Tibial nerve (tissue), 3 donors: ENCODE measurements around the gene LEFTY2.

ENCODE experiments used
- EP300 ChIP-seq, 2 donors: sonication (generic); formaldehyde crosslinking; IDR thresholded peaks; one replicate each; pipeline ENCODE4 v1.6.1; 2017; ENCODE audit warnings: antibody characterized with exemption in 2 of 2, mild to moderate bottlenecking in 1 of 2
- POLR2A ChIP-seq, 2 donors: fragments of 450-650 bp; IDR thresholded peaks; one replicate each; pipeline ENCODE4 v1.6.1; 2017; ENCODE audit warnings: antibody characterized with exemption in 2 of 2, mild to moderate bottlenecking in 2 of 2, moderate library complexity in 2 of 2

DNA sequence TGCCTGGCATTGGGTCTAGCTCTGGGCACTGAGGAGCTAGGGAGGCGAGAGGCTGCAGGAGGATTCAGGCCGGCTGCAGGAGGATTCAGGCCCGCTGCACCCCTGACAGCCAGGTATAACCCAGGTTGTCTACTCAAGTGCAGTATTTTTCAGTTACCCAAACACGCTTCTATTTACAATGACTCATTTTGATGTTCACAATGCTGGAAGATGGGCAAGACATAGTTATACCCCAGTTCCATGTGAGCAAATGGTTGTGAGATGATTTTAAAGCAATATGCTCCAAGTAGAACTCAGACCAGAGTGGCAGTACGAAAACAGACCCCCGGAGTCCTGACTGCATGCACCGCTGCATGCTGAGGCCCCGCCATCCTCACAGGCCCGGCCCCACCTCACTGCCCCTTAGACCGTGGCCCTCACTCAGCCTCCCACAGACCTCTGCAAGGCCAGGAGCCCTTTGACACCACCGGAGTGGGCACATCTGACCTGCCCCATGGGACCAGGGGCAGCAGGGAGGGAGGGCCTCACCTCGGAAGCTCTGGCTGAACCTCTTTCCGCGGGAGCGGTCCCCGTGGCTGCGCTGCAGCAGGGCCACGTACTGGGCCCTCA, 52.6 kb downstream of the LEFTY2 start:
- TF ChIP-seq EP300 (IDR thresholded peaks at IDR 0.05), result no peak
- no peak for TF ChIP-seq POLR2A (IDR thresholded peaks at IDR 0.05)
